H1 (cell line): Measurements from ENCODE around the gene TTYH2. TPM values are rescaled to one million over a fixed set of nuclear protein-coding genes. Genes with fewer than 3 reads are reported as not detected.

ENCODE experiments used
- CTCF ChIA-PET: fragments of 300-600 bp; sonication (Branson Sonifier 250); formaldehyde crosslinking; loops from one replicate; lab custom pipeline; 2021; ENCODE audit not compliant: partially characterized antibody; lab: Charles Lee
- POLR2A ChIA-PET: fragments of 300-600 bp; sonication (Branson Sonifier 250); formaldehyde crosslinking; loops from one replicate; lab custom pipeline; 2021; ENCODE audit warnings: inconsistent platforms; ENCODE audit not compliant: partially characterized antibody; lab: Charles Lee
- DNase-seq, 2 experiments: peaks; one replicate each; pipeline versions ENCODE4 v3.0.0 to v3.0.0-alpha.2; 2010 to 2022; ENCODE audit warnings: low spot score in 2 of 2, low read depth in 1 of 2, mixed read lengths in 1 of 2
- FAIRE-seq: peaks from 2 replicates; lab custom pipeline; 2011; peaks lifted over from hg19 to GRCh38; lab: Jason Lieb, UNC
- H2AFZ ChIP-seq: 2 replicates; pipeline ENCODE4 v1.8.1; 2012; ENCODE audit warnings: low read length, inconsistent platforms
- H2AK5ac ChIP-seq: 2 replicates; pipeline ENCODE4 v1.6.1; 2013; ENCODE audit warnings: low read depth, low read length
- H2BK120ac ChIP-seq: replicated peaks from 2 replicates; pipeline ENCODE3; 2013; ENCODE audit warnings: low read depth, low read length, inconsistent platforms
- H2BK12ac ChIP-seq: 2 replicates; pipeline ENCODE4 v1.6.1; 2013; ENCODE audit warnings: low read depth, low read length
- H2BK15ac ChIP-seq: 2 replicates; pipeline ENCODE4 v1.6.1; 2013; ENCODE audit warnings: low read length
- H2BK20ac ChIP-seq: 2 replicates; pipeline ENCODE4 v1.6.1; 2013; ENCODE audit warnings: low read length
- H2BK5ac ChIP-seq: 2 replicates; pipeline ENCODE4 v1.6.1; 2013; ENCODE audit warnings: low read depth, low read length
- H3K14ac ChIP-seq: 2 replicates; pipeline ENCODE4 v1.6.1; 2013; ENCODE audit warnings: inconsistent platforms; ENCODE audit not compliant: insufficient read length
- H3K18ac ChIP-seq: 2 replicates; pipeline ENCODE4 v1.6.1; 2013; ENCODE audit warnings: low read length; ENCODE audit errors: extremely low read depth
- H3K23ac ChIP-seq: 2 replicates; pipeline ENCODE4 v1.6.1; 2013; ENCODE audit warnings: inconsistent platforms; ENCODE audit not compliant: insufficient read length
- H3K23me2 ChIP-seq: 2 replicates; pipeline ENCODE4 v1.6.1; 2013; ENCODE audit warnings: low read depth, low read length
- H3K27ac ChIP-seq: 2 replicates; pipeline ENCODE4 v1.6.1; 2011; ENCODE audit warnings: low read depth, low read length, inconsistent platforms
- H3K27me3 ChIP-seq, 4 experiments: replicated peaks in 1 of 4; 1 replicate in 1 of 4; 2 replicates in 3 of 4; pipeline versions ENCODE4 v1.6.1 to v1.8.1; 2011 to 2013; ENCODE audit warnings: low read length in 3 of 4, mild to moderate bottlenecking in 3 of 4, inconsistent platforms in 2 of 4, mixed read lengths in 2 of 4, moderate library complexity in 1 of 4; ENCODE audit not compliant: control insufficient read depth in 3 of 4, insufficient read depth in 3 of 4; ENCODE audit errors: extremely low read depth in 1 of 4
- H3K36me3 ChIP-seq, 4 experiments: 2 replicates each; pipeline versions ENCODE4 v1.6.1 to v1.8.1; 2011 to 2013; ENCODE audit warnings: mild to moderate bottlenecking in 4 of 4, low read length in 3 of 4, moderate library complexity in 2 of 4, control low read depth in 1 of 4, inconsistent platforms in 1 of 4; ENCODE audit not compliant: insufficient read depth in 4 of 4, control insufficient read depth in 2 of 4
- H3K4ac ChIP-seq: replicated peaks from 2 replicates; pipeline ENCODE3; 2013; ENCODE audit warnings: low read length, low read depth, mixed read lengths, inconsistent platforms; ENCODE audit not compliant: insufficient read length
- H3K4me1 ChIP-seq, 4 experiments: replicated peaks in 1 of 4; 1 replicate in 1 of 4; 2 replicates in 3 of 4; pipeline versions ENCODE4 v1.6.1 to v1.8.1; 2011 to 2013; ENCODE audit warnings: low read length in 3 of 4, inconsistent platforms in 2 of 4, mixed read lengths in 1 of 4; ENCODE audit not compliant: insufficient read depth in 4 of 4, control insufficient read depth in 3 of 4
- H3K4me2 ChIP-seq, 2 experiments: 2 replicates each; pipeline versions ENCODE4 v1.6.1 to v1.8.1; 2011 to 2013; ENCODE audit warnings: low read depth in 2 of 2, low read length in 2 of 2, control low read depth in 1 of 2, inconsistent platforms in 1 of 2, mild to moderate bottlenecking in 1 of 2; ENCODE audit not compliant: insufficient read depth in 1 of 2
- H3K4me3 ChIP-seq, 4 experiments: fragments of 200-600, 300-600 bp in 1 of 4; sonication (generic), shearing (Covaris generic), sonication (Bioruptor Twin) in 1 of 4; 2 replicates each; pipeline versions ENCODE4 v1.5.1 to v1.8.1; 2011 to 2016; ENCODE audit warnings: low read length in 4 of 4, low read depth in 3 of 4, control low read depth in 2 of 4, inconsistent platforms in 2 of 4, mild to moderate bottlenecking in 2 of 4, mixed read lengths in 1 of 4, moderate library complexity in 1 of 4; ENCODE audit not compliant: insufficient read depth in 2 of 4; ENCODE audit errors: extremely low read depth in 1 of 4
- H3K56ac ChIP-seq: replicated peaks from 2 replicates; pipeline ENCODE3; 2013; ENCODE audit warnings: low read depth, mild to moderate bottlenecking, mixed read lengths, low read length, inconsistent platforms; ENCODE audit not compliant: insufficient read length
- H3K79me1 ChIP-seq: 2 replicates; pipeline ENCODE4 v1.6.1; 2013; ENCODE audit warnings: low read depth, low read length, control low read depth
- H3K79me2 ChIP-seq, 2 experiments: 2 replicates each; pipeline versions ENCODE4 v1.6.1 to v1.8.1; 2012 to 2013; ENCODE audit warnings: low read length in 2 of 2, mild to moderate bottlenecking in 2 of 2, inconsistent platforms in 1 of 2; ENCODE audit not compliant: insufficient read depth in 2 of 2, control insufficient read depth in 1 of 2
- H3K9ac ChIP-seq, 4 experiments: replicated peaks in 1 of 4; 1 replicate in 1 of 4; 2 replicates in 3 of 4; pipeline versions ENCODE4 v1.6.1 to v1.8.1; 2011 to 2013; ENCODE audit warnings: low read depth in 3 of 4, low read length in 3 of 4, control low read depth in 2 of 4, mild to moderate bottlenecking in 2 of 4, moderate library complexity in 2 of 4, inconsistent platforms in 1 of 4; ENCODE audit errors: extremely low read depth in 1 of 4
- H3K9me3 ChIP-seq, 2 experiments: 2 replicates each; pipeline versions ENCODE4 v1.6.1 to v1.8.1; 2012 to 2013; ENCODE audit warnings: mild to moderate bottlenecking in 2 of 2, moderate library complexity in 2 of 2, control low read depth in 1 of 2, inconsistent platforms in 1 of 2, low read depth in 1 of 2, low read length in 1 of 2, mixed read lengths in 1 of 2; ENCODE audit not compliant: insufficient read depth in 2 of 2
- H4K20me1 ChIP-seq, 2 experiments: replicated peaks in 1 of 2; 2 replicates each; pipeline versions ENCODE3 to v1.8.1; 2011 to 2013; ENCODE audit warnings: inconsistent platforms in 2 of 2, low read length in 2 of 2, mild to moderate bottlenecking in 1 of 2; ENCODE audit not compliant: insufficient read depth in 2 of 2, control insufficient read depth in 1 of 2
- H4K5ac ChIP-seq: 2 replicates; pipeline ENCODE4 v1.6.1; 2013; ENCODE audit warnings: low read length, low read depth, mixed read lengths, inconsistent platforms; ENCODE audit not compliant: insufficient read length
- H4K8ac ChIP-seq: 2 replicates; pipeline ENCODE4 v1.8.0; 2013; ENCODE audit warnings: mild to moderate bottlenecking, moderate library complexity, low read length, inconsistent platforms; ENCODE audit not compliant: insufficient read depth; ENCODE audit errors: extremely low read depth
- H4K91ac ChIP-seq: replicated peaks from 2 replicates; pipeline ENCODE3; 2013; ENCODE audit warnings: low read length, mixed read lengths, inconsistent platforms; ENCODE audit not compliant: insufficient read length
- EZH2 ChIP-seq: fragments of 200-600 bp; sonication (generic); IDR thresholded peaks from 2 replicates; pipeline ENCODE4 v1.7.1; 2012; ENCODE audit warnings: low read depth, mild to moderate bottlenecking, moderate library complexity, low read length, inconsistent platforms; ENCODE audit not compliant: severe bottlenecking
- NRF1 ChIP-seq: IDR thresholded peaks from 2 replicates; pipeline ENCODE4 v1.6.1; 2011; ENCODE audit warnings: mild to moderate bottlenecking, low read depth, low read length, improper control_type of control experiment
- SAP30 ChIP-seq: fragments of 300-600 bp; sonication (generic); IDR thresholded peaks from 2 replicates; pipeline ENCODE4 v1.7.1; 2012; ENCODE audit warnings: low read length, moderate library complexity, mild to moderate bottlenecking, inconsistent platforms; ENCODE audit not compliant: insufficient read depth, insufficient replicate concordance
- WGBS, 2 experiments: shearing (Covaris generic) in 1 of 2; methylation state at CpG; one replicate each; pipeline versions ENCODE4 v1.1.6 to v1.1.7; 2013 to 2015; ENCODE audit warnings: low lambda C conversion rate in 2 of 2, mixed read lengths in 2 of 2, inconsistent platforms in 1 of 2, low coverage in 1 of 2, missing lambda C conversion rate in 1 of 2; ENCODE audit not compliant: insufficient replicate concordance in 2 of 2, insufficient coverage in 1 of 2, insufficient read length in 1 of 2; ENCODE audit errors: extremely low coverage in 1 of 2, missing lambda C conversion rate in 1 of 2; 5-methylcytosine and 5-hydroxymethylcytosine counted together
- polyA plus RNA-seq, 7 experiments: library from polyadenylated mRNA; depleted of rRNA in 3 of 7; stranded (reverse) in 5 of 7; unstranded in 2 of 7; fragments of >200 nt in 5 of 7; fragments of 200-250 nt in 2 of 7; gene quantifications; 1 replicate in 5 of 7; 2 replicates in 1 of 7; 4 replicates in 1 of 7; pipeline versions ENCODE4 v1.2.1 to v1.2.3, GENCODE V29; 2011 to 2013; ENCODE audit warnings: missing spikeins in 2 of 7, mixed read lengths in 2 of 7
- total RNA-seq: library from RNA; stranded (reverse); fragmentation: NEBNext Ultra II Directional; extraction: Animal tissue kit (Norgen Biotek cat#: 25700); gene quantifications from 2 replicates; pipeline ENCODE4 v1.2.1, GENCODE V29; 2021

TTYH2 gene
- total and polyA plus RNA-seq, 2 of the 8 experiments (the other 6 are each of a cell fraction or from before 2014, with no cell fraction given) = 3.2 to 9.2 TPM

DNA sequence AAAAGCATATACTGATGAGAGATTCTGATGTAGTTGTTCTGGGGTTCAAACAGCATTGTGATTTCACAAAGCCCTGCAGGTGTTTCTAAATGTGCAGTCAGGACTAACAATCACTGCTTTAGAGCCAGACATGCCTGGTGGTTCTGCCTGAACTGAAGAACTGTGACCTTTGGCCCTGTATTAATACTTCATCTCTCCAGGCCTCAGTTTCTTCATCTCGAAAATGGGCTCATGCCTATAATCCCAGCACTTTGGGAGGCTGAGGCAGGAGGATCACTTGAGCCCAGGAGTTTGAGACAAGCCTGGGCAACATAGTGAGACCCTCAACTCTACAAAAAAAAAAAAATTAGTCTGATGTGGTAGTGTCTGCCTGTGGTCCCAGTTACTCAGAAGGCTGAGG is 64.6 kb downstream of the TTYH2 start:
- Histone ChIP-seq H4K8ac (no peak overlapping the region), H3K27me3 (peaks cover 0 to 17% (median 15%) of the 10 kb centered on the region in 4 experiments; a peak in 6 of 7 replicates), H3K79me1 (no peaks in the 10 kb centered on the region), H3K36me3 (no peaks in the 10 kb centered on the region), H3K79me2 (no peaks in the 10 kb centered on the region), H3K56ac (no peak overlapping the region), H3K4me3 (no peak overlapping the region), H3K4ac (no peak overlapping the region), H2AFZ (no peak overlapping the region), H2BK12ac (no peak overlapping the region), H4K91ac (no peak overlapping the region), H2BK15ac (no peak overlapping the region), H3K9me3 (no peaks in the 10 kb centered on the region), H3K4me2 (no peak overlapping the region), H2BK120ac (no peak overlapping the region), H3K23ac (no peak overlapping the region), H3K14ac (no peak overlapping the region), H4K5ac (no peak overlapping the region), H2BK5ac (no peak overlapping the region), H3K9ac (no peak overlapping the region), H2AK5ac (no peak overlapping the region), H4K20me1 (no peaks in the 10 kb centered on the region), H2BK20ac (no peak overlapping the region), H3K23me2 (peaks cover 3% of the 10 kb centered on the region; the same call in 1 of the 2 replicates), H3K4me1 (peaks cover 0 to 4% (median 3%) of the 10 kb centered on the region in 4 experiments; a peak in 6 of 7 replicates), H3K18ac (no peak overlapping the region), H3K27ac (no peak overlapping the region)
- 69% methylated on average over 1 of the region's 1 CpG; no CpG with 5 or more reads in 1 of the 2 experiments for WGBS, 2 experiments
- no peak for TF ChIP-seq EZH2
- TF ChIP-seq SAP30 = no peak
- TF ChIP-seq NRF1 = no peak
- no peak for FAIRE-seq
- ChIA-PET CTCF (no interaction called here), POLR2A (no interaction called here)
- no peak for DNase-seq
